Ovary (tissue), 3 donors: Measurements from ENCODE around the gene TTLL6.

ENCODE experiments used
- CTCF ChIP-seq, 3 donors: fragments of 450-650 bp in 2 of 3; fragments of 200-600 bp in 1 of 3; IDR thresholded peaks; one replicate each; pipeline versions ENCODE4 v1.5.1 to v1.8.0; 2016 to 2022; ENCODE audit warnings: antibody characterized with exemption in 3 of 3, mild to moderate bottlenecking in 1 of 3
- EP300 ChIP-seq: sonication (generic); formaldehyde crosslinking; IDR thresholded peaks from one replicate; pipeline ENCODE4 v1.6.1; 2017; ENCODE audit warnings: antibody characterized with exemption
- POLR2A ChIP-seq: fragments of 450-650 bp; IDR thresholded peaks from one replicate; pipeline ENCODE4 v1.6.1; 2017; ENCODE audit warnings: antibody characterized with exemption, mild to moderate bottlenecking, moderate library complexity
- donor health status: DM: no; HTN: no; CAD: no.

GRCh38 chr17:48776602-48777001 lies 40.4 kb downstream of the TTLL6 start:
- TF ChIP-seq CTCF (IDR thresholded peaks at IDR 0.05) (no peak), EP300 (no peak), POLR2A (no peak)
